ENCODE data around the gene DTX1. TPM values are rescaled to one million over a fixed set of nuclear protein-coding genes. Genes with fewer than 3 reads are reported as not detected.

Gene DTX1
- total RNA-seq, 1 donor from 2014 or later, result 62.8 TPM

DNA sequence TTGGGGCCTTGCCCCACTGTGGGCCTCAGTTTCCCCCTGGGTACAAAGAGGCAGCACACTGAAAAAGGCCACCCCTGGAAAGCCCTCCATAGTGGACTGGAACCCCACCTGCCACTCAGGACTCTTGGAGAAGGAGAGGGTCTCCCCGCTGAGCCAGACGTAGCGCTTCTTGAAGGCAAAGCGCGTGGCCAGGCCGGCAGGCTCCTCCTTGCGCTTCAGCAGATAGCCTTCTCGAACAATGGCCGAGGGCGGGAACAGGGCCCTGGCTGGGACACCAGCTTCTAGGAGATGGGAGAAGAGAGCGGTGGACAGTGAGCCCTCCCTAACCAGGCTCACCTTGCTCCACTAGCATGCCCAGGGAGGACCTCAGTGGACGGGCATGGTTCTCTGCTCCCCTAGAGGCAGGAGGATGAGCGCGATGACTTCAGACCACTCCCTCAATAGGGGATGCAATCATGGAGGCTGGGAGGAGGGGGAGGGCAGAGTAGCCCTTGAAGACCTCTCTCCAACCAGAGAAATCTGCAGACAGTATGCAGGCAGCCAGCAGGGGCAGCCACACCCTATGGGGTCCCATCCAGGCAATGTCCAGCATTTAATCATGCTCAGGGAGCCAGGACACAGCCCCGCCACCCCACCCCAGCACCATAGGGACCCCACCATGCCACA lies 49.2 kb downstream of the DTX1 start:
- H3K27ac Mint-ChIP-seq (ENCODE audit: unreplicated experiment), result no peak overlapping the region
- peaks cover 3% of the 10 kb centered on the region for H3K27me3 Mint-ChIP-seq (ENCODE audit: unreplicated experiment)
- no peaks in the 10 kb centered on the region for H3K9me3 Mint-ChIP-seq (ENCODE audit: unreplicated experiment)
- DNase-seq (ENCODE audit: low spot score), result no peak
- TF ChIP-seq, protein P1, sequence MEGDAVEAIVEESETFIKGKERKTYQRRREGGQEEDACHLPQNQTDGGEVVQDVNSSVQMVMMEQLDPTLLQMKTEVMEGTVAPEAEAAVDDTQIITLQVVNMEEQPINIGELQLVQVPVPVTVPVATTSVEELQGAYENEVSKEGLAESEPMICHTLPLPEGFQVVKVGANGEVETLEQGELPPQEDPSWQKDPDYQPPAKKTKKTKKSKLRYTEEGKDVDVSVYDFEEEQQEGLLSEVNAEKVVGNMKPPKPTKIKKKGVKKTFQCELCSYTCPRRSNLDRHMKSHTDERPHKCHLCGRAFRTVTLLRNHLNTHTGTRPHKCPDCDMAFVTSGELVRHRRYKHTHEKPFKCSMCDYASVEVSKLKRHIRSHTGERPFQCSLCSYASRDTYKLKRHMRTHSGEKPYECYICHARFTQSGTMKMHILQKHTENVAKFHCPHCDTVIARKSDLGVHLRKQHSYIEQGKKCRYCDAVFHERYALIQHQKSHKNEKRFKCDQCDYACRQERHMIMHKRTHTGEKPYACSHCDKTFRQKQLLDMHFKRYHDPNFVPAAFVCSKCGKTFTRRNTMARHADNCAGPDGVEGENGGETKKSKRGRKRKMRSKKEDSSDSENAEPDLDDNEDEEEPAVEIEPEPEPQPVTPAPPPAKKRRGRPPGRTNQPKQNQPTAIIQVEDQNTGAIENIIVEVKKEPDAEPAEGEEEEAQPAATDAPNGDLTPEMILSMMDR (IDR thresholded peaks at IDR 0.05; ENCODE audit: unreplicated experiment), result no peak
- no peaks in the 10 kb centered on the region for H3K36me3 Mint-ChIP-seq (ENCODE audit: low read depth, unreplicated experiment)
- peaks cover 6% of the 10 kb centered on the region for H3K4me1 Mint-ChIP-seq (ENCODE audit: unreplicated experiment)
- no peak overlapping the region for H3K4me3 Mint-ChIP-seq (ENCODE audit: unreplicated experiment)

DNA sequence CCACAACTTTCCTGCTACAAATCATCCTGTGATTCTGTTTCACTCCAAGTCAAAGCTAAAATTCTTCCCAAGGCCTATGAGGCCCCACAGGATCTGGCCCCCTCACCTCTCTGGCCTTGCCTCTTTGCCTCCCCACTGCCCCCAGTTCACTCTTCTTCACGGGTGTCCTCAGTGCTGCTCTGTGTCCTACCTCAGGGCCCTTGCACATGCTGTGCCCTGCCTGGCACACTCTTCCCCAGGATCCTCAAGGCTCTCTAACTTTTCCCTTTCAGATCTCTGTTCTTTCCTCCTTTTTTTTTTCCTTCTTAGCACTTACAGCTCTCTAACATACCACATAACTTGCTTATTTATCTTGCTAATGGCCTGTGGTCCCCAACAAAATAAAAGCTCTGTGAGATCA lies 49.8 kb downstream of the DTX1 start:
- no peaks in the 10 kb centered on the region for H3K36me3 Mint-ChIP-seq (ENCODE audit: low read depth, unreplicated experiment)
- TF ChIP-seq, protein P1 (IDR thresholded peaks at IDR 0.05; ENCODE audit: unreplicated experiment), result no peak
- peaks cover 6% of the 10 kb centered on the region for H3K4me1 Mint-ChIP-seq (ENCODE audit: unreplicated experiment)
- H3K9me3 Mint-ChIP-seq (ENCODE audit: unreplicated experiment), result no peaks in the 10 kb centered on the region
- no peak overlapping the region for H3K4me3 Mint-ChIP-seq (ENCODE audit: unreplicated experiment)
- DNase-seq (ENCODE audit: low spot score), result no peak
- H3K27ac Mint-ChIP-seq (ENCODE audit: unreplicated experiment), result no peak overlapping the region
- peaks cover 3% of the 10 kb centered on the region for H3K27me3 Mint-ChIP-seq (ENCODE audit: unreplicated experiment)

DNA sequence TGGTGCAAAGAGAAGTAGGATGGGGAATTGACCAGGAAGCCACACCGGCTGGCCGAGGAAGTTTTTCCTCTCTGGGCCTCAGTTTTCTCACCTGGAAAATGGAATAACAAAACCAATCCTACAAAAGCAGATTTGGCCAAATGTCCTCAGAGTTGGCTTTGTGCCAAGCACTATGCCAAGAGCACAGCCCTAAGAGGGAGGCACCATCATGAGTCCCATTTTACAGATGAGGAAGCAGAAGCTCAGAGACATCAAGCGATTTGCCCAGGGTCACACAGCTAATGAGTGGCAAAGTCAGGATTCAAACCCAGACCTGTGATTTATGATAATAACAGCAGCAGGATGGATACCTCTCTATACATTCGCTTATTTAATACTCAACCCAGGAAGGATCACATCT lies 51.8 kb downstream of the DTX1 start:
- Mint-ChIP-seq H3K4me3 (ENCODE audit: unreplicated experiment) (no peak overlapping the region), H3K4me1 (ENCODE audit: unreplicated experiment) (peaks cover 6% of the 10 kb centered on the region), H3K27me3 (ENCODE audit: unreplicated experiment) (peaks cover 3% of the 10 kb centered on the region), H3K9me3 (ENCODE audit: unreplicated experiment) (no peaks in the 10 kb centered on the region), H3K27ac (ENCODE audit: unreplicated experiment) (no peak overlapping the region), H3K36me3 (ENCODE audit: low read depth, unreplicated experiment) (no peaks in the 10 kb centered on the region)
- DNase-seq (ENCODE audit: low spot score), result no peak
- TF ChIP-seq, protein P1 (IDR thresholded peaks at IDR 0.05; ENCODE audit: unreplicated experiment), result no peak

DNA sequence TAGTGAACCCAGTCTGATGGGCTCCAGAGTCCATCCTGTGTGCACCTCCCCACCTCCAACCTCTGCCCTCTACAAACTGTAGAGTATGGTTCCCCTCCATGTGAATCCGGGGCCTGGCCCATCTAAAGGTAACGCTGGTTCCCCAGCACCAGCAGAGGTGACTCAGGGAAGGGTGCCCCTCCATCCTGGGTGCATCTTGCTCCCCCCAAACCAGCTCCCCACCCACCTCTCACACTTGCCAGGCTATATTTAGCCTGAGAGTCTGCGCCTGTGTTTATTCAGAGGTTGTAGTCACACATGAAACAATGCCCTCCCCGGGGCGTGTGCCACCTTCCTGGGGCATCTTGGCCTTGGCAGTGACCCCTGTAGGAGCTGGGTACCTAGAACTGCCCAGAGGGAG lies 52.8 kb downstream of the DTX1 start:
- H3K27ac Mint-ChIP-seq (ENCODE audit: unreplicated experiment), result no peak overlapping the region
- no peaks in the 10 kb centered on the region for H3K9me3 Mint-ChIP-seq (ENCODE audit: unreplicated experiment)
- no peaks in the 10 kb centered on the region for H3K36me3 Mint-ChIP-seq (ENCODE audit: low read depth, unreplicated experiment)
- H3K4me3 Mint-ChIP-seq (ENCODE audit: unreplicated experiment), result no peak overlapping the region
- peaks cover 6% of the 10 kb centered on the region for H3K4me1 Mint-ChIP-seq (ENCODE audit: unreplicated experiment)
- no peak for DNase-seq (ENCODE audit: low spot score)
- peaks cover 3% of the 10 kb centered on the region for H3K27me3 Mint-ChIP-seq (ENCODE audit: unreplicated experiment)
- TF ChIP-seq, protein P1 (IDR thresholded peaks at IDR 0.05; ENCODE audit: unreplicated experiment), result no peak

DNA sequence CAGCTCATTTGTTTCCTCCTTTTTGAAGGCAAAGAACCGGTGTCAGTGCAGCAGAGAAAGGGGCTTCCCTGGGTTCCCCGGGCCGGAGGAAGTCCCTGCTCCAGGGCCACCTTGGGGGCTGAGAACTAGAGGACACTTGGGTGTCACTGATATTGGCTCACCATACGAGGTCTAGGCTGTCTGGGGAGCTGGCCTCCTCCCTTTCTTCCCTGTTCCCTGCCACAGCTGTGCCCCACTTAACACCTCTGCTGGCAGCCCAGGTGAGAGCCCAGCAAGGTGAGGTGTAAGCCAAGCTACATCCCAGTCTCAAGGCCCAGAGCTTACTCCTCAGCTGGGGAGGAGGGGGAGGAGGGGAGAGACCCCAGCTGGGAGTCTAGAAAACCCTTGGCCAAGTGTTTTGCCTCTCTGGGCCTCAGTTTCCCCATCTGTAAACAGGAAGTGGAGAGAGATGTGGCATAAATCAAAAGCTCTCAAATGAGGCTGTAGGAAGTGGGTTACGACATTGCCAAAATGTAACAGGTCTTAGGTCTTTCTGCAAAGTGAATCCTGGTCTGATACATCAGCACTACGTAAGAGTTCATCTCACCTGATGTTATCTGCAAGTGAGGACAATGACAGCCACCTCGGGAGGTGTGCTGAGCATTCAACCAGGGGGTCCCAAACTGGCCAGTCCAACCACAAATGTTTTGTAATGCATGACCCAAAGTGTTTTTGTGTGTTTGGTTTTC lies 53.5 kb downstream of the DTX1 start:
- H3K27me3 Mint-ChIP-seq (ENCODE audit: unreplicated experiment), result peaks cover 3% of the 10 kb centered on the region
- H3K9me3 Mint-ChIP-seq (ENCODE audit: unreplicated experiment), result no peaks in the 10 kb centered on the region
- no peak overlapping the region for H3K27ac Mint-ChIP-seq (ENCODE audit: unreplicated experiment)
- no peaks in the 10 kb centered on the region for H3K36me3 Mint-ChIP-seq (ENCODE audit: low read depth, unreplicated experiment)
- no peak overlapping the region for H3K4me3 Mint-ChIP-seq (ENCODE audit: unreplicated experiment)
- peaks cover 6% of the 10 kb centered on the region for H3K4me1 Mint-ChIP-seq (ENCODE audit: unreplicated experiment)
- TF ChIP-seq, protein P1 (IDR thresholded peaks at IDR 0.05; ENCODE audit: unreplicated experiment), result no peak
- no peak for DNase-seq (ENCODE audit: low spot score)
